ENCODE measurements around the gene TOR4A.

The TOR4A gene

GRCh38 chr9:137293094-137293481 is 15.6 kb downstream of the TOR4A start:
- ChIA-PET CTCF (interaction anchor here (1.2 to 3.3 kb wide), 6 partner anchors 8 to 233 kb away, joined by 3 to 11 read pairs (median 8); partner anchors contain the start of genes EXD3, NOXA1 and NRARP), POLR2A (no interaction called here)
- no peak overlapping the region for H3K4me3 ChIP-seq (ENCODE audit: low read depth, low read length)
- TF ChIP-seq CTCF (IDR thresholded peaks at IDR 0.05; ENCODE audit: insufficient read depth, low read length, missing control alignments), result no peak
- no peak for DNase-seq (ENCODE audit: low read depth, low spot score)

GRCh38 chr9:137293482-137294090 is 16.1 kb downstream of the TOR4A start:
- no peak overlapping the region for H3K4me3 ChIP-seq (ENCODE audit: low read depth, low read length)
- POLR2A ChIA-PET, result no interaction called here
- DNase-seq (ENCODE audit: low read depth, low spot score), result no peak
- CTCF ChIA-PET, result interaction anchor here (0.9 to 3.3 kb wide), 14 partner anchors 9 to 239 kb away, joined by 3 to 11 read pairs (median 5); partner anchors contain the start of genes EXD3, NOXA1 and NRARP
- no peak for TF ChIP-seq CTCF (IDR thresholded peaks at IDR 0.05; ENCODE audit: insufficient read depth, low read length, missing control alignments)

GRCh38 chr9:137294091-137294680 is 16.7 kb downstream of the TOR4A start:
- no peak for TF ChIP-seq CTCF (IDR thresholded peaks at IDR 0.05; ENCODE audit: insufficient read depth, low read length, missing control alignments)
- ChIA-PET POLR2A (interaction anchor here (0.6 kb wide), 1 partner anchor 53 kb away, joined by 3 read pairs; the partner anchor contains the start of gene TUBB4B), CTCF (interaction anchor here (0.9 to 3.3 kb wide), 14 partner anchors 9 to 238 kb away, joined by 3 to 11 read pairs (median 5); partner anchors contain the start of genes EXD3, NOXA1 and NRARP)
- no peak for DNase-seq (ENCODE audit: low read depth, low spot score)
- H3K4me3 ChIP-seq (ENCODE audit: low read depth, low read length), result no peak overlapping the region

- peak; percentile 43 for TF ChIP-seq CTCF (IDR thresholded peaks at IDR 0.05; ENCODE audit: insufficient read depth, low read length, missing control alignments)
- POLR2A ChIA-PET, result interaction anchor here (0.6 kb wide), 1 partner anchor 54 kb away, joined by 3 read pairs; the partner anchor contains the start of gene TUBB4B
- no peak overlapping the region for H3K4me3 ChIP-seq (ENCODE audit: low read depth, low read length)
- DNase-seq (ENCODE audit: low read depth, low spot score), result no peak
- CTCF ChIA-PET, result interaction anchor here (0.9 to 3.3 kb wide), 11 partner anchors 10 to 238 kb away, joined by 3 to 11 read pairs (median 5); partner anchors contain the start of genes EXD3 and NOXA1
Observed at GRCh38 chr9:137294681-137295237, 17.2 kb downstream of the TOR4A start.

- peak overlapping the region; percentile 6; the same call in 1 of the 2 replicates for H3K4me3 ChIP-seq (ENCODE audit: low read depth, low read length)
- ChIA-PET CTCF (interaction anchor here (1.6 to 3.3 kb wide), 4 partner anchors 11 to 237 kb away, joined by 4 to 11 read pairs (median 8); partner anchors contain the start of genes EXD3 and NOXA1), POLR2A (no interaction called here)
- no peak for DNase-seq (ENCODE audit: low read depth, low spot score)
- peak; percentile 47 for TF ChIP-seq CTCF (IDR thresholded peaks at IDR 0.05; ENCODE audit: insufficient read depth, low read length, missing control alignments)
Observed at GRCh38 chr9:137295238-137295811, 17.8 kb downstream of the TOR4A start.
